HG03066 (cell line): ENCODE results near the gene RNF217.

Experiments
- ATAC-seq: cut with Tn5 transposase; IDR thresholded peaks from one replicate; pipeline ENCODE4 v1.9.1; 2021; ENCODE audit warnings: low read depth; ENCODE audit not compliant: unreplicated experiment

RNF217 gene

DNA sequence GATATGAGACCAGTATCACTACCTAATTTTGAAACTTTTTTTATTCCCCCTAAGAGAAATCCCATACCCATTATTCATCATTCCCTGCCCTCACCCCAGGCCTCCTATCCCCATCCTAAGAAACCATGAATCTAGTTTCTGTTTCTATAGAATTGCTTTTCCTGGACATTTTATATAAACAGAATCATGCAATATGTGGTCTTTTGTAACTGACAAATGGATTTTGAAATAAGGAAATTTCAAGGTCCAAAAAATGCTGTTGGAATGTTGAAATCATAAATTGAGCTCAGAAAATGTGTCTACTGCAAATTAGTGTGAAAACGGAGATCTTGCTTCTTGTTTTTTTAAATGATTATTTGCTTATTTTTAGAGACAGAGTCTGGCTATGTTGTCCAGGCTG is 25.1 kb downstream of the RNF217 start:
- ATAC-seq, result no peak

- ATAC-seq, result no peak
These were observed 25.9 kb downstream of the RNF217 start for GRCh38 chr6:124987999-124988591.

DNA sequence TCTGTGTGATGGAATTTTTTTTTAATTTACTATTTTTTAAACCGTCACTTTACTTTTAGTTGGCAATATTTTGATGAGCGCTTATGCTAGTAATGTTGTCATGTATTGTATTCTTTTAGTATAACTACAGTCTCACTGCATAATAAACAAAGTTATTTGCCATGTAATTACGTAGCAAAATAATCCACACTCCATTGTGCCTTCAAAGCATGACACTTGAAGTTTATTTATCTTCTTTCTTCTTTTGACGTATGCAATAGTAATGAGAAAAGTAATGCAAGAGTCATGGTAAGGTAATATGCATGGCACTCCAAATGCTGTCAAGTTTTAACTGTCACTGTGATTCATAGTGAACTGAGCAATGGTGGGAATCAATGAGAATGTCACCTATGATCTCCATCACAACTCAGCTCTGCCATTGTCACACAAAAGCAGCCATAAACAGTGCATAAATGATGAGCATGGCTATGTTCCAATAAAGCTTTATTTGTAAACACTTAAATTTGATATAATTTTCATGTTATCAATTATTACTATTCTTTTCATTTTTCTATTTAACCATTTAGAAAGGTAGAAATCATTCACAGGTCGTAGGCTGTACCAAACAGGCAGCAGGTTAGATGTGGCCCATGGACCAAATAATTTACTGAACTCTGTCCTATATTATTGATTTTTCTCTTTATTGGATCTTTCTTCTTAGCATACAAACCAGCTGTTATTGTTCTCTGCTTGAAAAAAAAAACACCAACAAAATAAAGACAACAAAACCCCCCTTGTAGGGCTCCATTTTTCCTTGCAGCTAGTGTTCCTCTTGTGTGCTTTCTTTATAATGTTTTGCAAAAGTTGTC is 27.1 kb downstream of the RNF217 start:
- no peak for ATAC-seq

GRCh38 chr6:124990988-124991387 is 28.8 kb downstream of the RNF217 start:
- no peak for ATAC-seq

GRCh38 chr6:124991764-124992295 is 29.6 kb downstream of the RNF217 start:
- ATAC-seq, result no peak

GRCh38 chr6:124993327-124993726 is 31.1 kb downstream of the RNF217 start:
- no peak for ATAC-seq

DNA sequence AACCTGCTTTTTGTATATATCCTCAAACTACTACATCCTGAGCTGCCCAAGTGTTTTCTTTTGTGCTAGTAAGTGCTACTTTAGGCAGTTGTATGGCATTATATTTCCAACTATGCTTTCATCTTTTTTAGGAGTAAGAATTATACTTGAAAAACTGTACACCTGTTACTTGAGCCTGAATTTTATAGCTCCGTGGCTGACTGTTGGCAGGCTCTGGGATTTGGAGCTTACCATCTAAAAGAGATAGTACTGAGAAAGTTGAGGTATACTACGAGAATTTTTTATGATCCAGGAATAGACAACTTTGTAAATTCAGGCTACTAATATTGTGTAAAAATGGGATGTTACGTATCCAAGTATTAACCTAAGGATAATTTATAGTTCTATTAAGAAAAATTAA is 32.4 kb downstream of the RNF217 start:
- no peak for ATAC-seq

- no peak for ATAC-seq
These were observed 32.9 kb downstream of the RNF217 start for GRCh38 chr6:124995131-124995530.

DNA sequence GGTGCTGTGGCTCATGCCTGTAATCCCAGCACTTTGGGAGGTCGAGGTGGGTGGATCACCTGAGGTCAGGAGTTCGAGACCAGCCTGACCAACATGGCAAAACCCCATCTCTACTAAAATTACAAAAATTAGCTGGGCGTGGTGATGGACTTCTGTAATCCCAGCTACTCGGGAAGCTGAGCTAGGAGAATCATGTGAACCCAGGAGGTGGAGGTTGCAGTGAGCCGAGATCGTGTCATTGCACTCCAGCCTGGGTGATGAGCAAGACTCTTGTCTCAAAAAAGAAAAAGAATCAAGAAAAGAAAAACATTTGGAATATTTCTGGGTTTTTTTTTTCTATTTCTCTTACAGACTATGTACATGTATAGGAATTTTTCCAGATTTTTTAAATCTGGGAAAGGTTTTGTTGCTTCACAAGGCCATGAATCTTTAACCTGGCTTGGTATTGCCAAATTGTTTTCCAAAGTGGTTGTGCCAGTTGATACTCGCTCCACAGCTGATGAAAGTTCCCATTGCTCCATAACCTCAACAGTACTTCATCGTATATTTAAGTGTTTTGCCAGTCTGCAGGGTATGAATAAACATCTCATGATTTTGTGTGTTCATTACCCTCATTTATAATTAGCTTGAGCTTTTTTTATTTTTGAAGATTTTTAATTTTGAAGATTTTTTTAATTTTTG is 33.5 kb downstream of the RNF217 start:
- ATAC-seq, result no peak

DNA sequence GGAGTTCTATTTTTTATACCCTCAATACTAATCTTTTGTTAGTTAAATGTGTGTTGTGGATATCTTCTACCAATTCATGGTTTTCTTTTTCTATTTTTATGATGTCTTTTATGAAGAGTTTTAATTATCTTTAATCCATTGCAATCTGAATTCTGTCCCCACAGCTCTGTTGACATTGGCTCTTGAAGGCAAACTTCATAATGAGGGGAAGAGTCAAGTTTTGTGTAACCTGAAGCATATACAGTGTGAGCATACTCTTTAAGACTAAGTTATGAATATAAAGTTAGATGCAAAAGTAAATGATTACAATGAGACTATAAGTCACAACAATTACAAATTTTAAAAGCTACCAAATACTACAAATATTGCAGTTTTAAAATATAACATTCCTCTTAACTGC is 34.2 kb downstream of the RNF217 start:
- no peak for ATAC-seq

- no peak for ATAC-seq
These were observed 35.1 kb downstream of the RNF217 start for GRCh38 chr6:124997196-124997875.

DNA sequence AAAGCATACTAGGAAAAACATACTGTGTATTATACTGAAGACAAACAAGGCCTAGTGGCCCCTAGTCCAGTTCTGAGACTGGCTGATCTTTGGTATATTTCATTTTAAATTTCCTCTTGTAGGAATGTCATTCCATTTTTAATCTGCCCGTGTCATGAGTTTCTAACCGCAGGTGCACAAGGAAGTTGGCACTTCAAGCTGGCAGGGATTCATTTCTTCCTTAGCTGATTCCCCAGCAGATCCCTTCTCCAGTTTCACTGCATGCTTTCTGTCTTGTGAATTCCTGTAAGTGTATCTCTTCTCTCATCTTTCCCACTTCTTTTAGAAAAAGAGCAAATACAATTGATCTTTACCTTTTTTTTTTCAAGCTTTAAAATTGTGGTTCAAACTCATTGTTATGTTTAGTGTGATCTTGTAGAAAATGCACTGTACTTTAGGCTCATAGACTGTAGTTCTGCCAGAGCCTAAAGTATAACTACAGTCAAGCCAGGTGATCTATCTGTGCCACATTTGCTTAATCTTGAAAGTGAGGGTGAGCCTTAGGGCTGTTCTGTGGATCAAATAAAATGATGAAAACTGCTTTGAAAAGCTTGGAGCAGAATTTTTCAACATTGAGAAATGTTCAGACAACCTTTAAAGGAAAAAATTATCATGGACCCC is 37.0 kb downstream of the RNF217 start:
- no peak for ATAC-seq

GRCh38 chr6:125001684-125002405 is 39.6 kb downstream of the RNF217 start:
- no peak for ATAC-seq

DNA sequence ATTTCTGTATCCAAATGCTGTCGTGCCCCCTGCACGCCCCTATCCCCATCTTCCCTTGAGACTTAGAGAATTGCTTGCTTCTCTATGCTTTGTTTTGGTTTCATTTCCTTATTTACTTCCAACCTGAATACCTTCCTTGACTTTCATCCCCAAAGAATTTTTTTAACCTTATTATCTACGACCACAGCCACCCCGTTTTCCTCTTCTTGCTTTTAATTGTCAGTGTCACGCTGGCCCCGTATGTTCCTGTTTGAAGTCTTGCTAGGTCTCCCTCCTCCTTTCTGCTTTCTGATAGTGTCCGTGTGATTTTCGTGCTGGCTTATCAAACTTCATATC is 40.1 kb downstream of the RNF217 start:
- no peak for ATAC-seq

DNA sequence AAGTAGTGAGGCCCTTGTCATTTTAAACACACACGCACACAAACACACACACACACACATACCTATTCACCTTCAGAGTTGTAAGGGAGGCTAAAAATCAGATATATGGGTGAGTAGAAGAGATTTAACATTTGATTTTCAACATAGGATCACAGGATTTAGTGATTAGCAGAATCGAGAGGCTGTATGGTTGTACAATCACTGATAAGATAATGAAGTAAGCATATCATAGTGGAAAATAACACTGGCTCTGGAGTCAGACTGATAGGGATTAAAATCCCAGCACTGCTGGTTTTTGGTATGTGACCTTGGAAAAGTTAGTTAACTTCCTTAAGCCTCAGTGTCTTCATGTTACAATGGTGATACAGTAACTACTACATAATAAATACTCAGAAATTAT is 40.8 kb downstream of the RNF217 start:
- ATAC-seq, result no peak

GRCh38 chr6:125004198-125004597 is 42.0 kb downstream of the RNF217 start:
- ATAC-seq, result no peak

DNA sequence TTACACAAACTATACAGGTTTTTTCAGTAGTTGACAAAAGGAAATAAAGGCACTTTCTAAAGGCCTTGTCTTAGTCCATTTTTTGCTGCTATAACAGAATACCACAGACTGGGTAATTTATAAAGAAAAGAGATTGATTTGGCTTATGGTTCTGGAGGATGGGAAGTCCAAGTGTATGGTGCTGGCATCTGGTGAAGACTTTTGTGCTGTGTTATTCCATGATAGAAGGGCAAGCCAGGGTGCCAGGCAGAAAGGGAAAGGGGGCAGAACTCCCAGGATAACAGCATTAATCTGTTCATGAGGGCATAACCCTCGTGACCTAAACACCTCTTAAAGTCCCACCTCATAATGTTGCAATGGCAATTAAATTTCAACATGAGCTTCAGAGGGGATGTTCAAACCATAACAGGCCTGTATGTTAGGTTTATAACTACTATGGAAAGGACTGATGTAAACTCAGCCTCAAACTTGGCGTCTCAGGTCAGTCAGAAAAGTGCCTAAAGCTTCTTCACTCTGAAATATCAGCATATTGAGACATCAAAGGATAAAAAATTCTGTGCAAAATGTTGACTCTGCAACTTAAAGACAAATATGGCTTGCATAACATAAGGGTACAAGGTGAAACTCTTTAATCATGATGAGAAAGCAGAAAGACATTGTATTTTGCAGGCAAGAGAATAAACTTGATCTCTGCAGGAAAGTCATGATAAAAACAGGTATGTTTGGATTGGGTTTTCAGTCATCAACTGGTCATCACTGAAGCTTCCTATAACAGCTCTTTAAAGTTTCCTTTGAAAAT is 42.8 kb downstream of the RNF217 start:
- no peak for ATAC-seq

DNA sequence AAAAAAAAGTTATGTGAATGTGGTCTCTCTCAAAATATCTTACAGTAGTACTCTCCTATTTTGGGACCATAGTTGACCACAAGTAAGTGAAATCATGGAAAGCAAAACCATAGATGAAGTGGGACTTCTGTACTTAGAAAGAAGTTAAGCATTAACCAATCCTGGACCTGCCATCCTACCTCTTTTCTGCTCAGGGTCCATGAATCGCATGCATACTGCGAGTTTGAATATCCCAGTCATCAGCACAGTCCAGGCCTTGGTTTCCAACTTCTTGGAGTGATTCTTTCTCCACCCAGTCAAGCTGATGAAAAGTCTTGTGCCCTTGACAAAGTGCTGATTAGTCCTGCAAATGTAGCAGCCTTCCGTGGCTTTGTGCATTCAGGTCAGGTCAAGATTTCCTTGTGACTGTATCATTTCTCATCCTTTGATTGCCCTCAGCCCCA is 46.0 kb downstream of the RNF217 start:
- ATAC-seq, result no peak

- no peak for ATAC-seq
These were observed 46.7 kb downstream of the RNF217 start for GRCh38 chr6:125008957-125009356.
